Measurements from ENCODE around the gene C1orf105. TPM values are rescaled to one million over a fixed set of nuclear protein-coding genes. Genes with fewer than 3 reads are reported as not detected.

Gene C1orf105
- total RNA-seq, 3 donors from 2014 or later: not detected

DNA sequence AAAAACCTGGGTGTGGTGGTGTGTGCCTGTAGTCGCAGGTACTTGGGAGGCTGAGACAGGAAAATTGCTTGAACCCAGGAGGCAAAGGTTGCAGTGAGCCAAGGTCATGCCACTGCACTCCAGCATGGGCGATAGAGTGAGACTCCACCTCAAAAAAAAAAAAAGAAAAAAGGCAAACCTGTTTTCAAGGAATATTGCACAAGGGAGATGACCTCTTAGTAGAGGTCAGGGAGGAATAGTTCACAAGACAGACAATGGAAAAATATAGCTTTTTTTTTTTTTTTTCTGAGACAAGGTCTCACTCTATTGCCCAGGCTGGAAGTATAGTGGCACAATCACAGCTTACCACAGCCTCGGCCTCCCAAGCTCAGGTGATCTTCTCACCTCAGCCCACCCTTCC, 90.0 kb downstream of the C1orf105 start:
- no peaks in the 10 kb centered on the region for H3K9me3 ChIP-seq
- intact Hi-C loops (cut with DNase I, micrococcal nuclease): no loop called here
- TF ChIP-seq, protein P1, sequence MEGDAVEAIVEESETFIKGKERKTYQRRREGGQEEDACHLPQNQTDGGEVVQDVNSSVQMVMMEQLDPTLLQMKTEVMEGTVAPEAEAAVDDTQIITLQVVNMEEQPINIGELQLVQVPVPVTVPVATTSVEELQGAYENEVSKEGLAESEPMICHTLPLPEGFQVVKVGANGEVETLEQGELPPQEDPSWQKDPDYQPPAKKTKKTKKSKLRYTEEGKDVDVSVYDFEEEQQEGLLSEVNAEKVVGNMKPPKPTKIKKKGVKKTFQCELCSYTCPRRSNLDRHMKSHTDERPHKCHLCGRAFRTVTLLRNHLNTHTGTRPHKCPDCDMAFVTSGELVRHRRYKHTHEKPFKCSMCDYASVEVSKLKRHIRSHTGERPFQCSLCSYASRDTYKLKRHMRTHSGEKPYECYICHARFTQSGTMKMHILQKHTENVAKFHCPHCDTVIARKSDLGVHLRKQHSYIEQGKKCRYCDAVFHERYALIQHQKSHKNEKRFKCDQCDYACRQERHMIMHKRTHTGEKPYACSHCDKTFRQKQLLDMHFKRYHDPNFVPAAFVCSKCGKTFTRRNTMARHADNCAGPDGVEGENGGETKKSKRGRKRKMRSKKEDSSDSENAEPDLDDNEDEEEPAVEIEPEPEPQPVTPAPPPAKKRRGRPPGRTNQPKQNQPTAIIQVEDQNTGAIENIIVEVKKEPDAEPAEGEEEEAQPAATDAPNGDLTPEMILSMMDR (IDR thresholded peaks at IDR 0.05): no peak
- no peak for DNase-seq
- H3K36me3 ChIP-seq (ENCODE audit: low read depth): no peaks in the 10 kb centered on the region
- no peaks in the 10 kb centered on the region for H3K4me1 ChIP-seq (ENCODE audit: low read depth)
- no peak for ATAC-seq
- no peak overlapping the region for H3K4me3 ChIP-seq

DNA sequence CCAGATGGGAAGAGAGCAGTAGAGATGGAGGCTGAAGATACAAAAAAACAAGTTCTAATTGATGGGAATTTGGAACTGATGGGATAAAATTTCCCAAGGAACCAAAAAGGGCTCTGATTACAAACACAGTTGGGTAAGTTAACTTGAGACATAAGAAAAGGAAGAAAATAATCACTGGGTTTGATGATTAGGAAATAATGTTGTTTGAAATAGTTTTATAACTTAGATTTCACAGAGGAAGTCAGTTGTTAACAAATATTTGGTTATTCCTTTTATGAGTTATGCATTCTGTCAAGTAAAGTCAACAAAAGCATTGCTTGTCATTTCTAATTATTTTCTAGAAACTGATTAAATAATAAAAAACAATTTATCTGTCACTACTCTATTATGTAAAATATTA, 92.1 kb downstream of the C1orf105 start:
- no peaks in the 10 kb centered on the region for H3K9me3 ChIP-seq
- intact Hi-C loops (cut with DNase I, micrococcal nuclease): no loop called here
- ATAC-seq (no peak), DNase-seq (no peak)
- no peaks in the 10 kb centered on the region for H3K4me1 ChIP-seq (ENCODE audit: low read depth)
- H3K36me3 ChIP-seq (ENCODE audit: low read depth): no peaks in the 10 kb centered on the region
- TF ChIP-seq, protein P1 (IDR thresholded peaks at IDR 0.05): no peak
- no peak overlapping the region for H3K4me3 ChIP-seq

DNA sequence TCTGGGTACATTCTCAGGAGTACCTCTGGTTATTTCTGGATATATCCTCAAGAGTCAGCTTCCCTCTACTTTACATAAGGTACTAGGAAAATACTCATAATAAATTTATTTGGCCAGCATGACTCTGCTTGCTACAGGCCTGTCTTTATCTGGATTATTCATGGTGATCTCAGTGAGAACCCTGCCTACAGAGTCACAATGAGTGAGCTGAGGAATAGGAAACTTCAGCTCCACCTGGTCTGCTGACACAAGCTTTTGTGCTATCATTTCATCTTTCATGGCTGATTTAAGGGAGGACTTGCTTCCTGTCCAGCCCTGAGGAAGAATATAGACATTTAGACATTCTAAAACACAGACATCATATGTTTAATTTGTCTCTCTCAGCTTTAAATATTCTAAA, 93.0 kb downstream of the C1orf105 start:
- ATAC-seq (no peak), DNase-seq (no peak)
- H3K9me3 ChIP-seq: no peaks in the 10 kb centered on the region
- H3K36me3 ChIP-seq (ENCODE audit: low read depth): no peaks in the 10 kb centered on the region
- H3K4me3 ChIP-seq: no peak overlapping the region
- no peaks in the 10 kb centered on the region for H3K4me1 ChIP-seq (ENCODE audit: low read depth)
- intact Hi-C loops (cut with DNase I, micrococcal nuclease): no loop called here
- TF ChIP-seq, protein P1 (IDR thresholded peaks at IDR 0.05): no peak

DNA sequence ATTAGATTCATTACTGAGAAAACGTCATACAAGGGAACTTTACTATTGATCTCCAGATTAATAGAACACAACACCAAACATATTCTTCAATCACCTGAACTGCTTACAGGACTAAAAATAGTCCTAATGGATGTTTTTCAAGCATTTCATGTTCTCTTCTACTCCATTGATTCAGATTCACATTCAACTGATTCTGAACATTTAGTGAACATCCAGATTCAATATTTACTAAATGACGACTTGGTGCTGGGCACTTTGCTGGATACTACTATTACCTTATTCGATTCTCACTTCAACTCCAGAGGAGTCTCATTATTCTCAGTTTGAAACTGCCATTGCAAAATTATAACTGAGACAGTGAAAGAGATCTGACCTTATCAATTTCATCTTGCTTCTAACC, 93.6 kb downstream of the C1orf105 start:
- DNase-seq: no peak
- Histone ChIP-seq H3K9me3 (no peaks in the 10 kb centered on the region), H3K36me3 (ENCODE audit: low read depth) (no peaks in the 10 kb centered on the region), H3K4me3 (no peak overlapping the region), H3K4me1 (ENCODE audit: low read depth) (no peaks in the 10 kb centered on the region)
- TF ChIP-seq, protein P1 (IDR thresholded peaks at IDR 0.05): no peak
- ATAC-seq: no peak
- intact Hi-C loops (cut with DNase I, micrococcal nuclease): no loop called here

DNA sequence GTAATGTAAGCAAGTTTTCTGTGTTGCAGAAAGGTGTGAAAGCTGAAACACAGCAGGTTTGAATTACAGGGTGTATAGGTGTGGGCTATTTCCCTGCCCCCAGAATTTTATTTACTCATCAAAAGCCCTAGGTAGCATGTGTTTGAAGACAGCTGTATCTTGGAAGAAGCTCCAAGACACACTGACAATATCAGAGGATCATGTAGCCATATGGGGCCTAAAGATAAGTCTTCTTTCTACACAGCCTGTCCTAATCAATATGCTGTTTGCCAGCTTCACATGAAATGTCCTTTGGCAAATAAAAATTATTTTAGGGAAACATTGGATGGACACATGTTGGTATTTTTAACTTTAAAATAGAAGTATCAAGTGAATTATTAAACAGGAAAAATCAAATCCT, 95.0 kb downstream of the C1orf105 start:
- Histone ChIP-seq H3K36me3 (ENCODE audit: low read depth) (no peaks in the 10 kb centered on the region), H3K9me3 (no peaks in the 10 kb centered on the region), H3K4me1 (ENCODE audit: low read depth) (no peaks in the 10 kb centered on the region), H3K4me3 (no peak overlapping the region)
- DNase-seq (no peak), ATAC-seq (no peak)
- intact Hi-C loops (cut with DNase I, micrococcal nuclease): no loop called here
- TF ChIP-seq, protein P1 (IDR thresholded peaks at IDR 0.05): no peak

DNA sequence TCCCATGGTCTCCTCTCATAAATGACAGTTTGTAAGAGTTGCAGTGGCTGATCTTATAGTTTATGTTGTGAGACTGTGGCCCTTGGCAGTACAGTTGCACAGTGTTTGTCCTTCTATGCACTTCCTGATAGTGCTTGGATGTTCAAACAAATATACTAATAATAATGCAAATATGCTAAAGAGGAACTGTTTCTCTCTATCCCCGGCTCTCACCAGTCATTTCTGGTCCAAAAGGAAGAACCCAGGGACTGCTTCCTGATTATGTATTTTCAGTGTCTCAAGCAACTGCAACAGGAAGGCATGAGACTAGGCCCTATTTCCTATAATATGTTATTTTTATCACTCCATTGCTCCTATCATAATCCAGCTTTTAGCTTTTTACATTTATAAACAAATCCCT, 95.4 kb downstream of the C1orf105 start:
- Histone ChIP-seq H3K4me3 (no peak overlapping the region), H3K36me3 (ENCODE audit: low read depth) (no peaks in the 10 kb centered on the region), H3K4me1 (ENCODE audit: low read depth) (no peaks in the 10 kb centered on the region), H3K9me3 (no peaks in the 10 kb centered on the region)
- no peak for ATAC-seq
- DNase-seq: no peak
- TF ChIP-seq, protein P1 (IDR thresholded peaks at IDR 0.05): no peak
- intact Hi-C loops (cut with DNase I, micrococcal nuclease): no loop called here
